K562 (cell line): ENCODE results near the gene DAPK3. TPM values are rescaled to one million over a fixed set of nuclear protein-coding genes. Genes with fewer than 3 reads are reported as not detected.

Experiments
- AFF1 ChIP-seq, 2 experiments: fragments of 450-650 bp; IDR thresholded peaks; 2 replicates each; pipeline ENCODE4 v1.6.1; 2018; ENCODE audit warnings: mild to moderate bottlenecking in 2 of 2, low read depth in 1 of 2; ENCODE audit not compliant: partially characterized antibody in 2 of 2
- CEBPZ ChIP-seq: fragments of 150-350 bp; IDR thresholded peaks from 2 replicates; pipeline ENCODE4 v1.6.1; 2014; ENCODE audit warnings: low read depth, mild to moderate bottlenecking, low read length, borderline replicate concordance
- CREB1 ChIP-seq, 2 experiments: sonication (generic) in 1 of 2; formaldehyde crosslinking in 1 of 2; IDR thresholded peaks; 2 replicates each; pipeline versions ENCODE4 v1.6.1 to v1.8.0; 2012 to 2022; ENCODE audit warnings: inconsistent platforms in 1 of 2, mild to moderate bottlenecking in 1 of 2, missing genetic modification reagents in 1 of 2, moderate library complexity in 1 of 2
- ELF4 ChIP-seq: fragments of 450-650 bp; formaldehyde crosslinking; IDR thresholded peaks from 2 replicates; pipeline ENCODE4 v1.4.0; 2022; ENCODE audit warnings: missing genetic modification characterization
- FOXA1 ChIP-seq: fragments of 450-650 bp; IDR thresholded peaks from 2 replicates; pipeline ENCODE4 v1.6.1; 2016; ENCODE audit warnings: mild to moderate bottlenecking, borderline replicate concordance
- GTF2F1 ChIP-seq: IDR thresholded peaks from 2 replicates; pipeline ENCODE4 v1.6.1; 2011; ENCODE audit warnings: low read depth, low read length, improper control_type of control experiment
- HDAC8 ChIP-seq: fragments of 450-650 bp; IDR thresholded peaks from 2 replicates; pipeline ENCODE4 v1.6.1; 2016; ENCODE audit warnings: mild to moderate bottlenecking, missing genetic modification characterization, moderate library complexity, missing compliant biosample characterization
- IRF9 ChIP-seq: fragments of 450-650 bp; IDR thresholded peaks from 2 replicates; pipeline ENCODE4 v1.6.1; 2016; ENCODE audit warnings: missing biosample characterization, missing genetic modification characterization
- KLF13 ChIP-seq: fragments of 450-650 bp; IDR thresholded peaks from 2 replicates; pipeline ENCODE4 v1.6.1; 2016; ENCODE audit warnings: missing genetic modification characterization, low read depth, mild to moderate bottlenecking, missing compliant biosample characterization, moderate library complexity, borderline replicate concordance
- MTA3 ChIP-seq: fragments of 450-650 bp; formaldehyde crosslinking; IDR thresholded peaks from 2 replicates; pipeline ENCODE4 v1.6.1; 2017; ENCODE audit warnings: mild to moderate bottlenecking, borderline replicate concordance
- PHB2 ChIP-seq: fragments of 450-650 bp; IDR thresholded peaks from 2 replicates; pipeline ENCODE4 v1.6.1; 2017; ENCODE audit warnings: low read depth
- RNF2 ChIP-seq: sonication (generic); IDR thresholded peaks from 2 replicates; pipeline ENCODE4 v1.6.1; 2016
- USF1 ChIP-seq: sonication (generic); formaldehyde crosslinking; IDR thresholded peaks from 2 replicates; pipeline ENCODE4 v1.9.0; 2022; ENCODE audit warnings: mild to moderate bottlenecking, missing genetic modification reagents
- polyA plus RNA-seq, 8 experiments: library from polyadenylated mRNA; depleted of rRNA in 4 of 8; stranded (reverse) in 5 of 8; unstranded in 3 of 8; fragments of >200 nt; fragmentation: Nextera tagmentation in 2 of 8; fragmentation: Illumina TruSeq in 1 of 8; extraction: Ambion mirVana in 2 of 8; extraction: Trizol in 1 of 8; gene quantifications; 2 replicates each; pipeline versions ENCODE4 v1.2.1 to v1.2.3, GENCODE V29; 2011 to 2014; ENCODE audit warnings: inconsistent platforms in 1 of 8, missing spikeins in 1 of 8
- total RNA-seq, 7 experiments: library from RNA; depleted of rRNA in 6 of 7; stranded (reverse); fragments of >200 nt in 6 of 7; fragmentation: Illumina TruSeq in 2 of 7; extraction: Trizol in 2 of 7; gene quantifications; 2 replicates each; pipeline versions ENCODE4 v1.2.1 to v1.2.3, GENCODE V29; 2011 to 2021; ENCODE audit warnings: low replicate concordance in 1 of 7
- TF ChIP-seq, protein P1 (sequence below): sonication (generic); formaldehyde crosslinking; IDR thresholded peaks from 2 replicates; pipeline ENCODE4 v1.9.0; 2022; ENCODE audit warnings: mild to moderate bottlenecking, missing genetic modification reagents
- TF ChIP-seq, protein P2 (sequence below): fragments of 450-650 bp; formaldehyde crosslinking; IDR thresholded peaks from 2 replicates; pipeline ENCODE4 v1.4.0; 2020; ENCODE audit warnings: mild to moderate bottlenecking, moderate library complexity

Gene DAPK3
- total and polyA plus RNA-seq, 9 of the 15 experiments (the other 6 are each of a cell fraction or from before 2014, with no cell fraction given): 0.14 to 63.4 (median 25.0) TPM

- TF ChIP-seq FOXA1 (no peak), ELF4 (CRISPR knock-in tag) (0 out of 2 replicates have a peak, but pooled peaks have one; percentile 14), IRF9 (tag) (no peak), PHB2 (no peak), KLF13 (tag) (no peak), USF1 (CRISPR knock-in tag) (no peak; the same call in 1 of the 2 replicates), CEBPZ (peak; percentile 94), AFF1 (IDR thresholded peaks at IDR 0.05; ENCODE audit: low read depth in 1 of 2, partially characterized antibody in 2 of 2) (no peak), HDAC8 (no peak), MTA3 (no peak; the same call in 1 of the 2 replicates), RNF2 (no peak), GTF2F1 (no peak), CREB1 (IDR thresholded peaks at IDR 0.05) (peak; percentile 83), CREB1 (CRISPR knock-in tag; IDR thresholded peaks at IDR 0.05) (peak; percentile 92)
- TF ChIP-seq, protein P1, sequence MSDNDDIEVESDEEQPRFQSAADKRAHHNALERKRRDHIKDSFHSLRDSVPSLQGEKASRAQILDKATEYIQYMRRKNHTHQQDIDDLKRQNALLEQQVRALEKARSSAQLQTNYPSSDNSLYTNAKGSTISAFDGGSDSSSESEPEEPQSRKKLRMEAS (CRISPR knock-in tag): no peak; the same call in 1 of the 2 replicates
- TF ChIP-seq, protein P2, sequence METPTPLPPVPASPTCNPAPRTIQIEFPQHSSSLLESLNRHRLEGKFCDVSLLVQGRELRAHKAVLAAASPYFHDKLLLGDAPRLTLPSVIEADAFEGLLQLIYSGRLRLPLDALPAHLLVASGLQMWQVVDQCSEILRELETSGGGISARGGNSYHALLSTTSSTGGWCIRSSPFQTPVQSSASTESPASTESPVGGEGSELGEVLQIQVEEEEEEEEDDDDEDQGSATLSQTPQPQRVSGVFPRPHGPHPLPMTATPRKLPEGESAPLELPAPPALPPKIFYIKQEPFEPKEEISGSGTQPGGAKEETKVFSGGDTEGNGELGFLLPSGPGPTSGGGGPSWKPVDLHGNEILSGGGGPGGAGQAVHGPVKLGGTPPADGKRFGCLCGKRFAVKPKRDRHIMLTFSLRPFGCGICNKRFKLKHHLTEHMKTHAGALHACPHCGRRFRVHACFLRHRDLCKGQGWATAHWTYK (CRISPR knock-in tag): 0 out of 2 replicates have a peak, but pooled peaks have one; percentile 40
Observed at GRCh38 chr19:3970808-3971598, at the start of gene DAPK3 (continued).
